K562 (cell line): ENCODE data around the gene ZER1. TPM values are rescaled to one million over a fixed set of nuclear protein-coding genes. Genes with fewer than 3 reads are reported as not detected.

Source experiments
- E2F6 ChIP-seq, 2 experiments: IDR thresholded peaks; 2 replicates each; pipeline ENCODE4 v1.6.1; 2011; ENCODE audit warnings: borderline replicate concordance in 1 of 2, control low read depth in 1 of 2, low read depth in 1 of 2, low read length in 1 of 2, mild to moderate bottlenecking in 1 of 2, mixed read lengths in 1 of 2, moderate library complexity in 1 of 2; ENCODE audit not compliant: insufficient read depth in 1 of 2, insufficient read length in 1 of 2, poor library complexity in 1 of 2, severe bottlenecking in 1 of 2; ENCODE audit errors: extremely low read depth in 1 of 2
- ELK3 ChIP-seq: fragments of 450-650 bp; formaldehyde crosslinking; IDR thresholded peaks from 2 replicates; pipeline ENCODE4 v1.4.0; 2020; ENCODE audit warnings: mild to moderate bottlenecking
- FIP1L1 ChIP-seq: fragments of 200-400 bp; formaldehyde crosslinking; IDR thresholded peaks from 2 replicates; pipeline ENCODE4 v1.6.1; 2018; ENCODE audit warnings: mild to moderate bottlenecking, low read depth, low read length; ENCODE audit not compliant: poor library complexity, severe bottlenecking
- FOXA1 ChIP-seq: fragments of 450-650 bp; IDR thresholded peaks from 2 replicates; pipeline ENCODE4 v1.6.1; 2016; ENCODE audit warnings: mild to moderate bottlenecking, borderline replicate concordance
- KDM5B ChIP-seq: fragments of 200-600 bp; sonication (generic); IDR thresholded peaks from 2 replicates; pipeline ENCODE4 v1.6.1; 2012; ENCODE audit warnings: low read depth, mild to moderate bottlenecking, moderate library complexity, low read length, control low read depth, inconsistent platforms; ENCODE audit not compliant: insufficient replicate concordance
- NFRKB ChIP-seq: fragments of 450-650 bp; IDR thresholded peaks from 2 replicates; pipeline ENCODE4 v1.6.1; 2016; ENCODE audit warnings: low read depth
- SAP30 ChIP-seq: fragments of 200-600 bp; sonication (generic); IDR thresholded peaks from 2 replicates; pipeline ENCODE4 v1.6.1; 2012; ENCODE audit warnings: borderline replicate concordance, low read depth, mild to moderate bottlenecking, moderate library complexity, low read length, control low read depth, inconsistent platforms; ENCODE audit not compliant: insufficient read depth, poor library complexity, severe bottlenecking
- SNAPC5 ChIP-seq: fragments of 250-450 bp; sonication (Bioruptor Pico); IDR thresholded peaks from 2 replicates; pipeline ENCODE4 v1.8.0; 2021; ENCODE audit warnings: moderate library complexity, mild to moderate bottlenecking, inconsistent platforms
- THAP12 ChIP-seq: fragments of 250-450 bp; sonication (Bioruptor Pico); IDR thresholded peaks from 2 replicates; pipeline ENCODE4 v1.9.0; 2021; ENCODE audit warnings: mild to moderate bottlenecking, inconsistent platforms
- ZBTB40 ChIP-seq, 2 experiments: fragments of 450-650 bp in 1 of 2; sonication (generic) in 1 of 2; formaldehyde crosslinking in 1 of 2; IDR thresholded peaks; 2 replicates each; pipeline versions ENCODE4 v1.7.1 to v1.9.0; 2016 to 2022; ENCODE audit warnings: inconsistent platforms in 1 of 2, mild to moderate bottlenecking in 1 of 2, missing genetic modification reagents in 1 of 2
- polyA plus RNA-seq, 8 experiments: library from polyadenylated mRNA; depleted of rRNA in 4 of 8; stranded (reverse) in 5 of 8; unstranded in 3 of 8; fragments of >200 nt; fragmentation: Nextera tagmentation in 2 of 8; fragmentation: Illumina TruSeq in 1 of 8; extraction: Ambion mirVana in 2 of 8; extraction: Trizol in 1 of 8; gene quantifications; 2 replicates each; pipeline versions ENCODE4 v1.2.1 to v1.2.3, GENCODE V29; 2011 to 2014; ENCODE audit warnings: inconsistent platforms in 1 of 8, missing spikeins in 1 of 8
- total RNA-seq, 7 experiments: library from RNA; depleted of rRNA in 6 of 7; stranded (reverse); fragments of >200 nt in 6 of 7; fragmentation: Illumina TruSeq in 2 of 7; extraction: Trizol in 2 of 7; gene quantifications; 2 replicates each; pipeline versions ENCODE4 v1.2.1 to v1.2.3, GENCODE V29; 2011 to 2021; ENCODE audit warnings: low replicate concordance in 1 of 7

ZER1 gene
- total and polyA plus RNA-seq, 9 of the 15 experiments (the other 6 are each of a cell fraction or from before 2014, with no cell fraction given), result 0.07 to 10.7 (median 6.2) TPM

GRCh38 chr9:128702949-128703615, 68.6 kb downstream of the ZER1 start (continued):
- TF ChIP-seq SAP30 (peak; percentile 44), FOXA1 (no peak), E2F6 (IDR thresholded peaks at IDR 0.05; ENCODE audit: borderline replicate concordance in 1 of 2, extremely low read depth in 1 of 2, insufficient read depth in 1 of 2, insufficient read length in 1 of 2, low read depth in 1 of 2, low read length in 1 of 2, poor library complexity in 1 of 2, severe bottlenecking in 1 of 2) (peak in 1 of 2 experiments; percentile 53), KDM5B (peak; percentile 38), FIP1L1 (peak; percentile 23), ZBTB40 (IDR thresholded peaks at IDR 0.05) (0 out of 2 replicates have a peak, but pooled peaks have one; percentile 12), ZBTB40 (CRISPR knock-in tag; IDR thresholded peaks at IDR 0.05) (no peak), SNAPC5 (CRISPR knock-in tag) (no peak), ELK3 (no peak), NFRKB (no peak; the same call in 1 of the 2 replicates), THAP12 (0 out of 2 replicates have a peak, but pooled peaks have one; percentile 18)
